ENCODE measurements around the gene MOCS1.
A peak's percentile ranks its signal among the peaks of the same experiment; 100 is the strongest.

Gene MOCS1

GRCh38 chr6:39865011-39865888, 69.0 kb downstream of the MOCS1 start:
- peak; percentile 33 for DNase-seq

DNA sequence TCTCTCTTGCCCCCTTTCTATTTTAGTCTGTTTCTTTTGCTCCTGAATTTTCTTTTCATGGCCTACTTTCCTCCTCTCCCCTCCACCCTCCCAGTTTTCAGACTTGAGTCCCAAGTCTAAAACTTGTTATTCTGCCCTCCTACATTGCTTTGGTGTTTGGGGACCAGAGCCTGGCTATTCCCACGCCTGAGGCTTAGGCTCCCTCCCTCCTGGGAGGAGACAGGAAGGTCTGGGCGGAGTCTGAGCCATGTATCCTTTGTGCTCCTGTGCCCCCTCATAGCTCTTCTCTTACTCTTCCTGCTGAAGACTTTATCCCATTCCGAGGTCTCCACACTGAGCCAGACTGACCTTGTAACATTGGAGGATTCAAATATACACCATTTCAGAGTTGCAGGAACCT, 72.6 kb downstream of the MOCS1 start:
- no peak for DNase-seq

DNA sequence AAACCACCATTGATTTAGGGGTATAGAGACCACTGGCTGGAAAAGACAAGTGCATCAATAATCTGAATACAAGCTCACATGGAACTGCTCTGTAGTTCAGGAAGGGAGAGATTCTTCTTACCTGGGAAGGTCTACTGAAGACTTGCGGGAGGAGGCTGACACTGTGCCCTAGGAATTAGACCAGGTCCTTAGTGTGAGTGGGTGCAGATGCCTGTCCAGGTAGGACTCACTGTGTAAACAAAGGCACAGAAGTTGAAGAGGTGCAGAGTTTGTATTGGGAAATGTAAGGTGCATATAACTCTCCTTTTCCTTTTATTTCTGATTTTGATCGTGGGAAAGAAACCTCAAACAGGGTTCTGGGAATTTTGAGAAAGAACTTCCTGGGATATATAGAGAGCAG, 75.2 kb downstream of the MOCS1 start:
- DNase-seq = no peak

DNA sequence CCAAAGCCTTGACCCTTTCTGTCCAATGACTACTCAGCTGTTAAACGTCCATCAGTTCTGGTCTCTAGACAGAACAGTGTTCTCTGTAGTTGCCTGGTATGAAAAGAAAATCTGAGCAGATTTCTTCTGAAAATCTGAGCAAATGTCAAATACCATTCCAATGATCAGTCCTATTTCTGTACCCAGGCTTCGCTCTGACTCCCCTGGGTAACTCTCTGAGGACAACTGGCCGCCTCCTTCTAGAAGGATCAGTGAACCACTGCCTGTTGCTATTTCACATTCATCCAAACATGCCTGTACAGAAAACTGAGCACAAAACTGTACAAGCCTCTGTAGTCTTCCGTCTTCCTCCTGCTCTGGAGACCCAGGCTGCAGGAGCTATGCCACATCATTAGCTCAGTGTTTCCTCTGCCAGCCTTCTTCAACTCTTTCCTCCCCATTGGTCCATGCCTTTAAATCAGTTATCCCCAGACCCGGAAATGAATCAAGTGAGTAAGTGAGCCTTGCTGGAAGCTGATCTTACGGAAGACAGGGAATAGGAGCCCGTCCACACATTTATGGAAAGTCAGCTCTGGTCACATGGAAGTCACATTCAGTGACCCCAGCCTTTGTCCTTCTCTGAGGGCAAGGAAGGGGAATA, 78.8 kb downstream of the MOCS1 start:
- DNase-seq = no peak

Measured in CD4-positive, alpha-beta T cell treated with Interleukin-4 for 4 hours (primary cell).